Ishikawa (cell line): ENCODE data around the gene TXNDC15.

Experiments used
- CEBPB ChIP-seq: IDR thresholded peaks from 2 replicates; pipeline ENCODE4 v1.6.1; 2012
- CREB1 ChIP-seq: IDR thresholded peaks from 2 replicates; pipeline ENCODE4 v1.6.1; 2012; ENCODE audit warnings: low read depth
- EP300 ChIP-seq: IDR thresholded peaks from 2 replicates; pipeline ENCODE4 v1.6.1; 2012; ENCODE audit warnings: borderline replicate concordance
- FOXM1 ChIP-seq: IDR thresholded peaks from 2 replicates; pipeline ENCODE4 v1.6.1; 2012; ENCODE audit warnings: low read depth, borderline replicate concordance
- MAX ChIP-seq: IDR thresholded peaks from 2 replicates; pipeline ENCODE4 v1.6.1; 2012
- NFIC ChIP-seq: IDR thresholded peaks from 2 replicates; pipeline ENCODE4 v1.6.1; 2012
- RAD21 ChIP-seq: IDR thresholded peaks from 2 replicates; pipeline ENCODE4 v1.6.1; 2012; ENCODE audit warnings: low read depth
- REST ChIP-seq: IDR thresholded peaks from 2 replicates; pipeline ENCODE4 v1.6.1; 2012; ENCODE audit warnings: low read depth, mild to moderate bottlenecking
- TAF1 ChIP-seq: IDR thresholded peaks from 2 replicates; pipeline ENCODE4 v1.6.1; 2012; ENCODE audit warnings: low read depth, mild to moderate bottlenecking
- TCF12 ChIP-seq: IDR thresholded peaks from 2 replicates; pipeline ENCODE4 v1.6.1; 2012; ENCODE audit warnings: low read depth
- TEAD4 ChIP-seq: IDR thresholded peaks from 2 replicates; pipeline ENCODE4 v1.6.1; 2012
- USF1 ChIP-seq: IDR thresholded peaks from 2 replicates; pipeline ENCODE4 v1.6.1; 2012
- ZBTB7A ChIP-seq: IDR thresholded peaks from 2 replicates; pipeline ENCODE4 v1.6.1; 2012; ENCODE audit warnings: low read depth

- TF ChIP-seq FOXM1 = no peak
- no peak for TF ChIP-seq USF1
- TF ChIP-seq MAX = no peak
- TF ChIP-seq TCF12 = no peak
- no peak for TF ChIP-seq TAF1
- TF ChIP-seq CEBPB = no peak
- TF ChIP-seq REST = no peak
- no peak for TF ChIP-seq EP300
- no peak for TF ChIP-seq ZBTB7A
- TF ChIP-seq RAD21 = no peak
- TF ChIP-seq NFIC = no peak
- no peak for TF ChIP-seq CREB1
- no peak for TF ChIP-seq TEAD4
Measured at GRCh38 chr5:134943547-134943946, 69.4 kb downstream of the TXNDC15 start.
